ENCODE measurements around the gene AXDND1. TPM values are rescaled to one million over a fixed set of nuclear protein-coding genes. Genes with fewer than 3 reads are reported as not detected.

The AXDND1 gene
- total and polyA plus RNA-seq, 2 of the 8 experiments (the other 6 are each of a cell fraction or from before 2014, with no cell fraction given), result 0.61 TPM; not detected in 1

- TF ChIP-seq POU5F1 (IDR thresholded peaks at IDR 0.05; ENCODE audit: low read depth, low read length), result no peak
- TF ChIP-seq FOSL1 (IDR thresholded peaks at IDR 0.05; ENCODE audit: insufficient read depth, low read depth, low read length), result no peak
- TF ChIP-seq RAD21 (IDR thresholded peaks at IDR 0.05 in 1 of 2, conservative IDR thresholded peaks at IDR 0.05 in 1 of 2; ENCODE audit: low read depth in 2 of 2, low read length in 2 of 2), result no peak
- no peak for TF ChIP-seq BCL11A (IDR thresholded peaks at IDR 0.05; ENCODE audit: low read depth in 2 of 2, low read length in 2 of 2)
- Histone ChIP-seq H2AFZ (ENCODE audit: low read length) (no peak overlapping the region), H2AK5ac (ENCODE audit: low read depth, low read length) (no peak overlapping the region), H3K79me2 (ENCODE audit: control insufficient read depth in 1 of 2, insufficient read depth in 2 of 2, low read length in 2 of 2) (no peaks in the 10 kb centered on the region), H3K4me2 (ENCODE audit: insufficient read depth in 1 of 2, low read depth in 2 of 2, low read length in 2 of 2) (no peak overlapping the region), H2BK12ac (ENCODE audit: low read depth, low read length) (no peak overlapping the region), H3K23ac (ENCODE audit: insufficient read length) (no peak overlapping the region), H3K56ac (replicated peaks; ENCODE audit: insufficient read length, low read depth, low read length) (no peak overlapping the region), H3K9ac (replicated peaks in 1 of 4; ENCODE audit: extremely low read depth in 1 of 4, low read depth in 3 of 4, low read length in 3 of 4) (no peak overlapping the region), H3K27ac (ENCODE audit: low read depth, low read length) (no peak overlapping the region), H4K5ac (ENCODE audit: insufficient read length, low read depth, low read length) (no peak overlapping the region), H3K4me1 (replicated peaks in 1 of 4; ENCODE audit: control insufficient read depth in 3 of 4, insufficient read depth in 4 of 4, low read length in 3 of 4) (no peaks in the 10 kb centered on the region), H3K79me1 (ENCODE audit: low read depth, low read length) (no peaks in the 10 kb centered on the region), H4K20me1 (replicated peaks in 1 of 2; ENCODE audit: control insufficient read depth in 1 of 2, insufficient read depth in 2 of 2, low read length in 2 of 2) (no peaks in the 10 kb centered on the region), H4K8ac (ENCODE audit: extremely low read depth, insufficient read depth, low read length) (no peak overlapping the region), H3K36me3 (ENCODE audit: control insufficient read depth in 2 of 4, insufficient read depth in 4 of 4, low read length in 3 of 4) (no peaks in the 10 kb centered on the region), H2BK15ac (ENCODE audit: low read length) (no peak overlapping the region), H3K4me3 (ENCODE audit: extremely low read depth in 1 of 4, insufficient read depth in 2 of 4, low read depth in 3 of 4, low read length in 4 of 4) (no peak overlapping the region), H3K23me2 (ENCODE audit: low read depth, low read length) (no peaks in the 10 kb centered on the region), H2BK120ac (replicated peaks; ENCODE audit: low read depth, low read length) (no peak overlapping the region), H4K91ac (replicated peaks; ENCODE audit: insufficient read length, low read length) (no peak overlapping the region), H3K27me3 (replicated peaks in 1 of 4; ENCODE audit: control insufficient read depth in 3 of 4, extremely low read depth in 1 of 4, insufficient read depth in 3 of 4, low read length in 3 of 4) (peaks cover 0 to 1% (median 0%) of the 10 kb centered on the region in 4 experiments; a peak in 1 of 7 replicates), H2BK5ac (ENCODE audit: low read depth, low read length) (no peak overlapping the region), H3K4ac (replicated peaks; ENCODE audit: insufficient read length, low read depth, low read length) (no peak overlapping the region), H2BK20ac (ENCODE audit: low read length) (no peak overlapping the region), H3K14ac (ENCODE audit: insufficient read length) (no peak overlapping the region), H3K9me3 (ENCODE audit: insufficient read depth in 2 of 2, low read depth in 1 of 2, low read length in 1 of 2) (no peaks in the 10 kb centered on the region), H3K18ac (ENCODE audit: extremely low read depth, low read length) (no peak overlapping the region)
- ChIA-PET POLR2A (ENCODE audit: partially characterized antibody) (no interaction called here), CTCF (ENCODE audit: partially characterized antibody) (no interaction called here)
- 85% methylated on average over 4 of the region's 4 CpGs; no CpG with 5 or more reads in 1 of the 2 experiments for WGBS, 2 experiments (ENCODE audit: extremely low coverage in 1 of 2, insufficient coverage in 1 of 2, insufficient read length in 1 of 2, insufficient replicate concordance in 2 of 2, low coverage in 1 of 2, low lambda C conversion rate in 2 of 2, missing lambda C conversion rate in 1 of 2)
- no peak for DNase-seq (ENCODE audit: low read depth in 1 of 2, low spot score in 2 of 2)
- no peak for FAIRE-seq
Observed at GRCh38 chr1:179342740-179343404, 22.9 kb upstream of the AXDND1 start.
